ENCODE measurements around the gene CLEC11A. TPM values are rescaled to one million over a fixed set of nuclear protein-coding genes. Genes with fewer than 3 reads are reported as not detected.

CLEC11A gene
- polyA plus RNA-seq, 1 donor (not counting 4 experiments of a cell fraction or from before 2014, with no cell fraction given): 0.56 TPM

DNA sequence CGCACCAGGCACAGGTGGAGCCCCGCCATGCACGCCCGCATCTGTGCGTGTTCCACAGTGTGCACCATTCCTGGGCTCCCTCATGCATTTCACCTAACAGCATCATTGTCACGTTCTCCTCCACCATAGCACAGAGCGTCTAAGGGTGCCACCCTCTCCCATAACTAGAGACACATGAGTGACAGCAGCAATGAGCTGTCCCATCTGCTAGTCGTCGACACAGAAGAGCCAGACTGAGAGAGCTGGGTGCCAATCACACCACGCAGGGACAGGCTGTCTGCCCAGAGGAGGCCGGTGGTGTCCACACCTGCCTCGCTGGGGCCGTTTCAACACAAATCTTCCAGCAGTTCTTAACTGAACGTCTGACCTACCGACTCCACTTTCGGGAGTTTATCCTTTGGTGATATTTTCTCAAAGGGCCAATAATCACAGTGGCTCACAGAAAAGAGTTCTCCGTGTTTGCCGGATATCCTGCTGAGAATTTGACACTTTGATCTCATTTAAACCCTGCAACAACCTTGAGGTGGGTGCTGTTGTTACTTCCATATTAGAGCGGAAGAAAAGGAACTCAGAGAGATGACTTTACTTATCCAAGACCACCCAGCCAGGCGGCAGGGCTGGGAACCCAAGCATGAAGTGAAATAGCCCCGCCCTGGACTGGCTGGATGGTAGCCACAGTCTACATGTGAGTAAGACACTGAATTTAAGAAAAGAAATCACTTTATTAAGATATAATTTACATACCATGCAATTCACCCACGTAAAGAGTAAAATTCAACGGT is 16.2 kb downstream of the CLEC11A start:
- H3K36me3 ChIP-seq (ENCODE audit: control insufficient read depth in 2 of 2, extremely low read depth in 1 of 2, insufficient read depth in 2 of 2, low read length in 2 of 2): no peaks in the 10 kb centered on the region
- no peak overlapping the region for H3K4me3 ChIP-seq (ENCODE audit: control insufficient read depth in 2 of 3, extremely low read depth in 1 of 3, insufficient read depth in 2 of 3, low read depth in 1 of 3, low read length in 3 of 3)
- H3K79me2 ChIP-seq (ENCODE audit: control insufficient read depth, insufficient read depth, low read length): no peaks in the 10 kb centered on the region
- DNase-seq (ENCODE audit: low read depth, low spot score): no peak
- peaks cover 3% of the 10 kb centered on the region for H3K27me3 ChIP-seq (ENCODE audit: control insufficient read depth, extremely low read depth, insufficient read depth, low read length)
- no peaks in the 10 kb centered on the region for H3K9me3 ChIP-seq (ENCODE audit: control insufficient read depth, low read depth, low read length)
- FAIRE-seq: no peak
- TF ChIP-seq EZH2 (IDR thresholded peaks at IDR 0.05; ENCODE audit: low read length): no peak
- TF ChIP-seq, protein P1, sequence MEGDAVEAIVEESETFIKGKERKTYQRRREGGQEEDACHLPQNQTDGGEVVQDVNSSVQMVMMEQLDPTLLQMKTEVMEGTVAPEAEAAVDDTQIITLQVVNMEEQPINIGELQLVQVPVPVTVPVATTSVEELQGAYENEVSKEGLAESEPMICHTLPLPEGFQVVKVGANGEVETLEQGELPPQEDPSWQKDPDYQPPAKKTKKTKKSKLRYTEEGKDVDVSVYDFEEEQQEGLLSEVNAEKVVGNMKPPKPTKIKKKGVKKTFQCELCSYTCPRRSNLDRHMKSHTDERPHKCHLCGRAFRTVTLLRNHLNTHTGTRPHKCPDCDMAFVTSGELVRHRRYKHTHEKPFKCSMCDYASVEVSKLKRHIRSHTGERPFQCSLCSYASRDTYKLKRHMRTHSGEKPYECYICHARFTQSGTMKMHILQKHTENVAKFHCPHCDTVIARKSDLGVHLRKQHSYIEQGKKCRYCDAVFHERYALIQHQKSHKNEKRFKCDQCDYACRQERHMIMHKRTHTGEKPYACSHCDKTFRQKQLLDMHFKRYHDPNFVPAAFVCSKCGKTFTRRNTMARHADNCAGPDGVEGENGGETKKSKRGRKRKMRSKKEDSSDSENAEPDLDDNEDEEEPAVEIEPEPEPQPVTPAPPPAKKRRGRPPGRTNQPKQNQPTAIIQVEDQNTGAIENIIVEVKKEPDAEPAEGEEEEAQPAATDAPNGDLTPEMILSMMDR (optimal IDR thresholded peaks at IDR 0.05 in 1 of 3, IDR thresholded peaks at IDR 0.05 in 1 of 3, conservative IDR thresholded peaks at IDR 0.05 in 1 of 3; ENCODE audit: extremely low read depth in 1 of 3, insufficient read depth in 2 of 3, low read length in 3 of 3): no peak
- dilution Hi-C loops (cut with MboI; ENCODE audit: extremely low pct_ligation_motif_present, low sequenced_read_pairs): no loop called here
- H3K9ac ChIP-seq (ENCODE audit: control insufficient read depth, extremely low read depth, insufficient read depth, low read length): no peak overlapping the region
- no peaks in the 10 kb centered on the region for H3K9me1 ChIP-seq (ENCODE audit: control insufficient read depth, extremely low read depth, insufficient read depth, low read length)
- no peaks in the 10 kb centered on the region for H3K4me1 ChIP-seq (ENCODE audit: control insufficient read depth, extremely low read depth, insufficient read depth, low read length)
- no peaks in the 10 kb centered on the region for H4K20me1 ChIP-seq (ENCODE audit: control insufficient read depth, extremely low read depth, insufficient read depth, low read length)
- H3K4me2 ChIP-seq (ENCODE audit: control insufficient read depth, extremely low read depth, insufficient read depth, low read depth, low read length): no peak overlapping the region
- no peak overlapping the region for H2AFZ ChIP-seq (ENCODE audit: control insufficient read depth, low read length)
- no peak overlapping the region for H3K27ac ChIP-seq (ENCODE audit: control insufficient read depth, insufficient read depth, low read length)

DNA sequence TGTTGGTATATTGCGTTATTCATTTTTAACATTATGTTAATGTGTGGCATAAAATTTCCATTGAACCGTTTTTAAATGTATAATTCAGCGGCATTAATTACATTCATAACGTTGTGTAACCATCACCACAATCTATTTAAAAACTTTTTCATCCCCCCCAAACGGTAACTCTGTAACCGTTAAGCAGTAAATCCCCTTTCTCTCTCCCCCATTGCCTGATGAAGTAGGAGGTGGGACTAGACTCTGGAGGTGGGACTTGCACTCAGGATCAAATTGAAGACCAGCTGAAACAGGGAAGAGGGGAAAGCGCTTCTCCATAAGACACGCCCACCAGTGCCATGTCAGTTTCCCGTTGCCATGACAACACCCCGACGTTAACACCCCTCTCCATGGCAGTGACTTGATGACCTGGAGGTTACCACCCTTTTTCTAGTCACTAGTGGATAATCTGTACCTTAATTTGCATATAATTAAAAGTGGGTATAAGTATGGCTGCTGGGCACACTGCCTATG is 16.8 kb downstream of the CLEC11A start:
- H3K79me2 ChIP-seq (ENCODE audit: control insufficient read depth, insufficient read depth, low read length): no peaks in the 10 kb centered on the region
- H3K9me3 ChIP-seq (ENCODE audit: control insufficient read depth, low read depth, low read length): no peaks in the 10 kb centered on the region
- no peaks in the 10 kb centered on the region for H3K9me1 ChIP-seq (ENCODE audit: control insufficient read depth, extremely low read depth, insufficient read depth, low read length)
- no peaks in the 10 kb centered on the region for H3K36me3 ChIP-seq (ENCODE audit: control insufficient read depth in 2 of 2, extremely low read depth in 1 of 2, insufficient read depth in 2 of 2, low read length in 2 of 2)
- H3K4me3 ChIP-seq (ENCODE audit: control insufficient read depth in 2 of 3, extremely low read depth in 1 of 3, insufficient read depth in 2 of 3, low read depth in 1 of 3, low read length in 3 of 3): no peak overlapping the region
- dilution Hi-C loops (cut with MboI; ENCODE audit: extremely low pct_ligation_motif_present, low sequenced_read_pairs): no loop called here
- H2AFZ ChIP-seq (ENCODE audit: control insufficient read depth, low read length): no peak overlapping the region
- peaks cover 3% of the 10 kb centered on the region for H3K27me3 ChIP-seq (ENCODE audit: control insufficient read depth, extremely low read depth, insufficient read depth, low read length)
- FAIRE-seq (no peak), DNase-seq (ENCODE audit: low read depth, low spot score) (no peak)
- H3K27ac ChIP-seq (ENCODE audit: control insufficient read depth, insufficient read depth, low read length): no peak overlapping the region
- no peaks in the 10 kb centered on the region for H3K4me1 ChIP-seq (ENCODE audit: control insufficient read depth, extremely low read depth, insufficient read depth, low read length)
- H4K20me1 ChIP-seq (ENCODE audit: control insufficient read depth, extremely low read depth, insufficient read depth, low read length): no peaks in the 10 kb centered on the region
- H3K4me2 ChIP-seq (ENCODE audit: control insufficient read depth, extremely low read depth, insufficient read depth, low read depth, low read length): no peak overlapping the region
- TF ChIP-seq, protein P1 (optimal IDR thresholded peaks at IDR 0.05 in 1 of 3, IDR thresholded peaks at IDR 0.05 in 1 of 3, conservative IDR thresholded peaks at IDR 0.05 in 1 of 3; ENCODE audit: extremely low read depth in 1 of 3, insufficient read depth in 2 of 3, low read length in 3 of 3): no peak
- TF ChIP-seq EZH2 (IDR thresholded peaks at IDR 0.05; ENCODE audit: low read length): no peak
- H3K9ac ChIP-seq (ENCODE audit: control insufficient read depth, extremely low read depth, insufficient read depth, low read length): no peak overlapping the region
